Measurements from ENCODE around the gene GABRR1. TPM values are rescaled to one million over a fixed set of nuclear protein-coding genes. Genes with fewer than 3 reads are reported as not detected.

Gene GABRR1
- total RNA-seq, 1 experiment from 2014 or later = not detected

GRCh38 chr6:89251976-89252375 is 34.8 kb upstream of the GABRR1 start:
- POLR2A ChIA-PET = no interaction called here
- Histone ChIP-seq H2AFZ (ENCODE audit: low read depth, low read length, poor library complexity, severe bottlenecking) (no peak overlapping the region), H4K20me1 (ENCODE audit: insufficient read depth) (no peaks in the 10 kb centered on the region), H3K4me3 (replicated peaks in 1 of 2; ENCODE audit: low read depth in 1 of 2, low read length in 2 of 2) (no peak overlapping the region), H3K4me2 (ENCODE audit: low read length) (no peak overlapping the region), H3K27ac (ENCODE audit: low read depth, low read length) (no peak overlapping the region), H3K9ac (ENCODE audit: low read length) (no peak overlapping the region), H3K79me2 (ENCODE audit: insufficient read depth, low read length) (no peaks in the 10 kb centered on the region), H3K9me3 (ENCODE audit: control insufficient read depth in 1 of 2, insufficient read depth in 1 of 2, low read depth in 1 of 2, low read length in 2 of 2) (no peaks in the 10 kb centered on the region), H3K4me1 (ENCODE audit: control insufficient read depth in 1 of 2, insufficient read depth in 2 of 2, low read length in 2 of 2) (no peaks in the 10 kb centered on the region), H3K36me3 (ENCODE audit: control insufficient read depth in 1 of 2, insufficient read depth in 2 of 2, low read length in 2 of 2) (no peaks in the 10 kb centered on the region), H3K27me3 (ENCODE audit: insufficient read depth, low read length) (no peaks in the 10 kb centered on the region), H3K9me2 (ENCODE audit: insufficient read depth) (no peaks in the 10 kb centered on the region)
- RAD21 ChIA-PET (ENCODE audit: low non-redundant PET in 1 of 2, low total read pairs in 2 of 2, uncharacterized antibody in 2 of 2, unreplicated experiment in 2 of 2) = interaction anchor here in 1 of 2 experiments (1.5 kb wide), 1 partner anchor 269 kb away, joined by 3 read pairs; no protein-coding TSS in a partner anchor
- no TSS peak for BruUV-seq (replicated peaks)
- no peak for TF ChIP-seq FOSL1 (IDR thresholded peaks at IDR 0.05; ENCODE audit: low read depth)
- TF ChIP-seq EZH2 (IDR thresholded peaks at IDR 0.05) = no peak
- TF ChIP-seq ZFX (IDR thresholded peaks at IDR 0.05) = no peak
- no peak for TF ChIP-seq TCF7L2 (IDR thresholded peaks at IDR 0.05; ENCODE audit: borderline replicate concordance, extremely low read depth, insufficient read depth, insufficient read length)
- TF ChIP-seq, protein P1, sequence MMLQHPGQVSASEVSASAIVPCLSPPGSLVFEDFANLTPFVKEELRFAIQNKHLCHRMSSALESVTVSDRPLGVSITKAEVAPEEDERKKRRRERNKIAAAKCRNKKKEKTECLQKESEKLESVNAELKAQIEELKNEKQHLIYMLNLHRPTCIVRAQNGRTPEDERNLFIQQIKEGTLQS (IDR thresholded peaks at IDR 0.05) = no peak
- TF ChIP-seq CTCF (IDR thresholded peaks at IDR 0.05 in 2 of 3, conservative IDR thresholded peaks at IDR 0.05 in 1 of 3; ENCODE audit: borderline replicate concordance in 1 of 3, insufficient read depth in 1 of 3, low read depth in 2 of 3, low read length in 2 of 3) = no peak
- DNase-seq (ENCODE audit: low read depth, low spot score) (no peak), ATAC-seq (no peak)
- CTCF ChIA-PET = no interaction called here
- intact Hi-C loops (cut with micrococcal nuclease) = no loop called here

DNA sequence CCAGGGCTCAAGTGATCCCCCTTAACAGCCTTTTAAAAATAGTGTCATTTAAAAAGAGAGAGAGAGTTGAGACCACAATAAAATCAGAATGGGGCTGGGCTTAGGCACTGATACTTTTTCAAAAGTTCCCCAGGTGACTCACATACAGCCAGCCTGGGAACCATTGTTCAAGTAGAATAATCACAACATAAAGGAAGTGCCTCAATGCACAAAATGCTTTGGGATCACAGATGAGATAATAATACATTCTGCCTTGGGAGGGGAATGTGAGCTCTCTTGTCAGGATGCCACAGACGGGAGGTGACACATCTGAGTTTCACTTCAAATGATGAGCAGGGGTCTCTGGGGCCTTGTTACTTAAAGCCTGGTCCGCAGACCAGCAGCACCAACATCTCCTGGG is 34.0 kb upstream of the GABRR1 start:
- H3K4me2 ChIP-seq (ENCODE audit: low read length) = no peak overlapping the region
- no peaks in the 10 kb centered on the region for H3K36me3 ChIP-seq (ENCODE audit: control insufficient read depth in 1 of 2, insufficient read depth in 2 of 2, low read length in 2 of 2)
- no peak for DNase-seq (ENCODE audit: low read depth, low spot score)
- ChIA-PET CTCF (no interaction called here), POLR2A (no interaction called here), RAD21 (ENCODE audit: low non-redundant PET in 1 of 2, low total read pairs in 2 of 2, uncharacterized antibody in 2 of 2, unreplicated experiment in 2 of 2) (no interaction called here)
- BruUV-seq (replicated peaks) = no TSS peak
- no peaks in the 10 kb centered on the region for H4K20me1 ChIP-seq (ENCODE audit: insufficient read depth)
- no peak overlapping the region for H3K4me3 ChIP-seq (replicated peaks in 1 of 2; ENCODE audit: low read depth in 1 of 2, low read length in 2 of 2)
- intact Hi-C loops (cut with micrococcal nuclease) = no loop called here
- no peak for TF ChIP-seq JUND (IDR thresholded peaks at IDR 0.05)
- ATAC-seq = no peak
- no peaks in the 10 kb centered on the region for H3K79me2 ChIP-seq (ENCODE audit: insufficient read depth, low read length)
- H3K9ac ChIP-seq (ENCODE audit: low read length) = no peak overlapping the region
- H3K27ac ChIP-seq (ENCODE audit: low read depth, low read length) = no peak overlapping the region
- H3K4me1 ChIP-seq (ENCODE audit: control insufficient read depth in 1 of 2, insufficient read depth in 2 of 2, low read length in 2 of 2) = no peaks in the 10 kb centered on the region
- H3K9me3 ChIP-seq (ENCODE audit: control insufficient read depth in 1 of 2, insufficient read depth in 1 of 2, low read depth in 1 of 2, low read length in 2 of 2) = no peaks in the 10 kb centered on the region
- no peaks in the 10 kb centered on the region; the same call in 1 of the 2 replicates for H3K9me2 ChIP-seq (ENCODE audit: insufficient read depth)
- H2AFZ ChIP-seq (ENCODE audit: low read depth, low read length, poor library complexity, severe bottlenecking) = no peak overlapping the region
- H3K27me3 ChIP-seq (ENCODE audit: insufficient read depth, low read length) = no peaks in the 10 kb centered on the region

All from HCT116 (cell line).